Measurements from ENCODE around the gene HABP4.

GRCh38 chr9:96436063-96436455 lies 13.9 kb upstream of the HABP4 start:
- TF ChIP-seq CTCF (IDR thresholded peaks at IDR 0.05; ENCODE audit: low read depth, low read length), result no peak
- no peak for TF ChIP-seq EZH2phosphoT487 (IDR thresholded peaks at IDR 0.05; ENCODE audit: low read depth)
